Stimulated activated CD4-positive, alpha-beta T cell treated with anti-CD3 and anti-CD28 coated beads, TNF-alpha, amount 100 ng/mL, for 24 hours (primary cell): ENCODE results near the gene ACTG2.
"Not testable (repeated sequence)": the region's sequence is repeated elsewhere in the genome, so short reads cannot be mapped to it uniquely, and the experiment has no call there.

Experiments used
- DNase-seq, 3 experiments: peaks; one replicate each; pipeline ENCODE4 v3.0.0-alpha.2; 2020; ENCODE audit warnings: low read depth in 3 of 3

Gene ACTG2

GRCh38 chr2:73892631-73893329 lies at the start of gene ACTG2:
TSS of gene ACTG2 (plus strand) at chr2:73893008. CDS start at chr2:73901312, 8,304 bp downstream.
- DNase-seq = no peak

DNA sequence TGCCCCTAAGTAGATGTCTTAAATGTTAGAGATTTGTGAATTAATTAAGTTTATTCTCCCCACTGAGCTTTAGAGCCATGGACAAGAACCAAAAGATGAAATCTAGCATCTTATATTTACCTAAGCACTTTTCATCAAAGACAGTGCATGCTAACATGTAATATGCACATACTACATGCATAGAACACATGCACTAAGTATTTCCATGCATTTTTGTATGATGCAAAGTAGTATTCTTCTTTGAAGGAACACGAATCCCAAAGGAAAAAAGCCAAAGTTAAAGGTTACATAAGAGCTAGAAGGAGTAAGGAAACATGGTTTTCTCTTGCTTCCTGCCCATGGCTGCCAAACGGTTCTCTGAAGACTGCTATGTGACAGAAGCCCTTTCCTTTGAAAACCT lies 48.7 kb upstream of the ACTG2 start:
- no peak for DNase-seq

- no peak for DNase-seq
Observed at GRCh38 chr2:73850009-73850408, 42.8 kb upstream of the ACTG2 start.

GRCh38 chr2:73851274-73851673 lies 41.5 kb upstream of the ACTG2 start:
- DNase-seq = no peak

DNA sequence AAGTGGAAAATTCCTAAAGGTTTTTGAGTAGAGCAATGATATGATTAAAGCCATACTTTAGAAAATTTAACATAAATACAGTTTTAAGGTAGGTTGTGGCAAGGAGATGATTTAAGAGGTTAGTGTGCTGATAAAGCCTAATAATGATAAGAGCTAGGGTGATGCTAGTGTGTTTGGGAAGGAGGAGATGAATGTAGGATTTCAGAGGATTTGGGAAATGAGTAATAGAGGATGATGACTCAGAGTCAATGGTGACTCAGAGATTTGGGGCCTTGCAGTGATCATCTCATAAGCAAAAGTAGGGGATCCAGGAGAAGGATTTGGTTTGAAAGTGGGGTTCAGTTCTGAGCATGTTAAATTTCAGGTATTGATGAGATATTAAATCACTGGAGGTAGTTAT lies 40.8 kb upstream of the ACTG2 start:
- no peak for DNase-seq

DNA sequence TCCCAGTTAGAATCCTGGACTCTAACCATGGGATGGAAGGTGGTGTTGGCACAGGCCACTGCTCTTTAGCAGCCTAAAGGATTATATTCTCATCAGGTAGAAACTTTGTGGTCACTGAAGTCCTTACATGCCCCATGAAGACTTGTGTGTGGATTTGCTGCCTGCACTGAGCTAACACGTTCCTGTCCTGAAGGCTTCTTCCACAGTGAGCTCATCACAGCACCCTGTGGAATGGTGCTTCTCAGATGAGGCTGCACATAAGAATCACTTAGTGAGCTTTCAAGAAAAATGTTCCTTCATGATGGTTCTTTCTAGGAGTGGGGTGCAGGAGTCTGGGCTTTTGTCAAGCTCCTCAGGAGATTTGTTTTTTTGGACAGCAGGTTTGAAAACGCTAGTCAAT lies 37.3 kb upstream of the ACTG2 start:
- no peak for DNase-seq

DNA sequence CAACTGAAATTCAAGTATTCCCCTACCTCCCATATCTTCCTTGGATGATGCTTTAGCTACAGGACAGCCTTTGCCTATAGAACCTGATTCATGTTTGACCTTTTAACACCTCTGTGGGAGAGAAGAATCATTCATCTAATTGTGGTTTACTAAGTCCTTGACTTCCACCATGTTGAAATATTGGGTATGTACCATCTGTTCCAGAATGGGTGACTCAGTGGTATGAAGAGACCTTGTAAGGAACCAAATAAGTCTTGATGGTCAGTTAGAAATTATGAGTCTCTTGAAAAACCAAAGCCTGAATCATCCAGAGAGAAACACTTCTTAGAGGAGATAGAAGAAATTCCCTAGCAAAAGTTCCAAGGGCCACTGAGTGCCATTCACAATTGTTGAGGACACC lies 36.6 kb upstream of the ACTG2 start:
- no peak for DNase-seq

- peak; percentile 13 to 45 (median 22) for DNase-seq
Observed at GRCh38 chr2:73859721-73860586, 32.9 kb upstream of the ACTG2 start.

DNA sequence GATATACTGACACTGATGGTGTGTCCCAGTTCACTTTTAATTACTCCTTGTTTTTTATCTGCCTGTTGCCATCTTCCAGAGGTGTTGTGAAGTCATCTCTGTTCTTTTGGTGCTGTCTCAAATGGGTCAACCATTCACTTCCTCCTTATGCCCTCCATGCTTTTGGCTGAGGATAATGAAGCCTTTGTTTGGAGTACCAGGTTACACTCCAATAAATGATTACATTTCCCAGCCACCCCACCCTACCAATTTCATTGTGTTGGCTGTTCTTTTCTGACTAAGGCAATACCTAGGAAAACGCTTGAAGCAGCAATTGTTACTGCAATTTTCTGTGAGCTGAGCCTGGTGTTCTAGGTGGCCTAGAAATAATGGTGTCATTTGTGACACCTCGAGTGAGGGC lies 29.8 kb upstream of the ACTG2 start:
- DNase-seq = no peak

DNA sequence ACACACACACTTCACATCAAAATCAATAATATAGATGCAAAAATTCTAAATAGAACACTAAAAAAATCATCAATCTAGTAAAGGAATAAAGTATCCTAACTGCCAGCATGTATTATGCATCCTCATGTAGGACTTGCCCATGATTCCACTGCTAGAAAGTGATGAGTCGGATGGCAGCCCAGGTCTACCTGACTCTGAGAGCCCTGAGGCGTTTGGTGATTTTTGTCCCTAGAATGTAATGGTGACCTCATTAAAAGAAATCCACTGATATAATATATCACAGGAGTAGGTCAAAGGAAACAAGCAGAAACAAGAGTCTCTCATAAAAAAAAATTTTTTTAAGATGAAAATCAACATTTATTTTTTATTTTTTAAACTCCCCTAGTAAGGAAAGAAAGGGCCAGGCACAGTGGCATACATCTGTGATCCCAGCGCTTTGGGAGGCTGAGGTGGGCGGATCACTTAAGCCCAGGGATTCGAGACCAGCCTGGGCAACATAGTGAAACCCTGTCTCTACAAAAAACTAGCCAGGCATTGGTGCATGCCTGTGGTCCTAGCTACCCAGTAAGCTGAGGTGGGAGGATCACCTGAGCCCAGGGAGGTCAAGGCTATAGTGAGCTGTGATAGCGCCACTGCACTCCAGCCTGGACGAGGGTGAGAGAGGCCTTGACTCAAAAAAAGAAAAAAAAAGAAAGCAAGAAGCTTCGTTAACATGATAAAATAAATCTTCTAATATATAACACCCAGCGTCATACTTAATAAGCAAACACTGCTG lies 24.4 kb upstream of the ACTG2 start:
- DNase-seq = no peak

DNA sequence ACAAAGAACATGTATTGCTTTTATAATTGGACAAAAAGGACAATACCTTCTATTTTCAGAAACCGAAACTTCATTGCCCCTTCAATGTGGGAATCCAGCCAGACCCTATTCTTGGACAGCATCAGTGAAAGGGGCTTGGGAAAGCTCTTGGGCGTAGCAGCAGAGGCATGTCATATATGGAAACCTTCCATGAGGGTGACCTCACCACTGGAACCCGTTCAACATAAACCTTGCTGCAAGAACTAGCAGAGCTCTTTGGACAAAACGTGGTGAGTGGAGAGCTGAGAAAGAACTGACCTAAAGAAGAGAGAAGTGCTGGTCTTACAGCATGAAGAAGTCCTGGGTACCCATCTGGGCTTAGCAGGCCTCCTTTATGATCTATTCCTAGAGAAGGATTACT lies 22.7 kb upstream of the ACTG2 start:
- no peak for DNase-seq

DNA sequence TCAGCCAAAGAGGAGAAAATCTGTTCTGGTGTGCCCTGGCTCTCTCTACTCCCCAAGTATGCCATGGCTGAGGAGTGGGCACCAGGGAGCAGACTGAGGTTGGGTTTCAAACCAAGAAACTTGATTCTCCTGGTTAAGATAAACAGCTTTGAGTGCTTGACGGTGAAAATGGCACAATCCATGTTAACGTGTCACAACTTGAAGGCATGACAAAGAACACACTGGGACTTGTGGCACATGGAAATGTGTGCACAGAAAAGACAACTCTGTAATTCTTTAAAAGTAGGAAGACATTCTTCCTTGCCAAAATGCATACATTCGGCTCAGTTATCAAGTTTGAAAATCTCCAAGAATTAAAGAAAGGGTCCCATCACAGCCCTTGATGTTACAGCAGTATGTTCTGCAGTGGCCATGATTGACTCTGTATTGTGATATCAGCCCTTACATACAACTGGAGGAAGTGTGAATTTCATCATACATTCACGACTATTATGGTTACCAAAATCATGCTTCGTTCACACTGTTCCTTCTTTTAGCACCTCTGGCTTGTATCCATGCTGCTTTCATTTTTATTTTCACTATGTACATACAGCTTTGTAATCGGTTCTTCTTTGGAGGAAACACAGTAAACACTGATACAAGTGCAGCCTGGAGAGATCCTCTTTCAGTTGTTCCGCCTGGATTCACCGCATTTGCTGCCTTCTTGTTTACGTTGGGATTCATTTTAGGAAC lies 15.6 kb upstream of the ACTG2 start:
- no peak for DNase-seq

GRCh38 chr2:73877984-73878383 lies 14.8 kb upstream of the ACTG2 start:
- not testable (repeated sequence) for DNase-seq

DNA sequence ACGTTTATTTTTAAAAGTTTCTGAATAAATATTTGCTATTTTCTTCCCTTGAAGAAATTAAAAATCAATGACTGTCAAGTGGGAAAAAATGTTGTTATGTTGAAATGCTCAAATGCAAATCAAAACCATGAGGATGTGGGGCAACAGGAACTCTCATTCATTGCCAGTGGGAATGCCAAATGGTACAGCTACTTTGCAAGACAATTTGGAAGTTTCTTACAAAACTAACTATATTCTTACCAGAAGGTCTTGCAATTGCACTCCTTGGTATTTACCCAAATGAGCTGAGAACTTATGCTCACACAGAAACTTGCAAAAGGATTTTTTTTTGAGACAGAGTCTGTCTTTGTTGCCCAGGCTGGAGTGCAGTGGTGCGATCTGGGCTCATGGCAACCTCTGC lies 7.4 kb upstream of the ACTG2 start:
- DNase-seq = no peak

- peak; percentile 35 to 52 (median 44) for DNase-seq
Observed at GRCh38 chr2:73886357-73886756, 6.5 kb upstream of the ACTG2 start.

GRCh38 chr2:73887596-73888353 lies 5.0 kb upstream of the ACTG2 start:
- DNase-seq = not testable (repeated sequence)

GRCh38 chr2:73888388-73888787 lies 4.4 kb upstream of the ACTG2 start:
- DNase-seq = no peak

- no peak for DNase-seq
Observed at GRCh38 chr2:73889206-73889605, 3.6 kb upstream of the ACTG2 start.

DNA sequence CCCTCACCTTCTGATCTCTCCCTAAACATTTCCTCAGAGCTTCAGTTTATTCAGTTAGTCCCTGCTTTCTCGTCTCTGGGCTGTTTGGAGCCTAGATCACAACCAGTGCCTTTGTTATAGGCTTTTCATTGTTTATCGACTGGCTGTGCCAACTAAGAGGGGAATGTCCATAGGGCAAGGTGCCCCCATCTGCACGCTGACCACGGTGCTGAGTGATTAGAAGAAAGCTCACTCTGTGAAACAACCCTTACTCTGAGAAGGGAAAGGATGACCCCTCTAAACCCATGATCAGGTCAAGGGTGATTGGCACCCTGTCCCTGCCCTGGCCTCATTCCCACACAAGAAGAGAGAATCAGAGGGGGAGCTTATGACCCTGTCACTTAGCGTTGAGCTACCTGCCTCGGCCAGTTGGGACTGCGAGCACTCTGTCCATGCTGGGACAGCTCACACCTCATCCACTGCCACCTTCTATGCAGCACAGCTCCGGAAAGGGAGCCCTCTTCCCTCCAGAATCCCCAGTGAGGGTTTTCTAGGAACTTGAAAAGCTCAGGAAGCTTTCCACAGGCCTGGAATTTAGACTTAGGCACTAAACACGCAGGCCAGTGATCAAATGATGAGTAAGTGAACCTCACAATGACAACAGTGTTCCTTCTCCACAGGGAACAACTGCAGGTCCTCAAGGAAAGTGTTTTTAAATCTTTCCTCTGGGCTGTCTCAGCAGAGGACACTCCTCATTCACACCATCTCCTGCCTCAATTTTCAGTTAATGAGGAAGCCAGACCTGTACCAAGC lies 2.3 kb upstream of the ACTG2 start:
- DNase-seq = no peak

DNA sequence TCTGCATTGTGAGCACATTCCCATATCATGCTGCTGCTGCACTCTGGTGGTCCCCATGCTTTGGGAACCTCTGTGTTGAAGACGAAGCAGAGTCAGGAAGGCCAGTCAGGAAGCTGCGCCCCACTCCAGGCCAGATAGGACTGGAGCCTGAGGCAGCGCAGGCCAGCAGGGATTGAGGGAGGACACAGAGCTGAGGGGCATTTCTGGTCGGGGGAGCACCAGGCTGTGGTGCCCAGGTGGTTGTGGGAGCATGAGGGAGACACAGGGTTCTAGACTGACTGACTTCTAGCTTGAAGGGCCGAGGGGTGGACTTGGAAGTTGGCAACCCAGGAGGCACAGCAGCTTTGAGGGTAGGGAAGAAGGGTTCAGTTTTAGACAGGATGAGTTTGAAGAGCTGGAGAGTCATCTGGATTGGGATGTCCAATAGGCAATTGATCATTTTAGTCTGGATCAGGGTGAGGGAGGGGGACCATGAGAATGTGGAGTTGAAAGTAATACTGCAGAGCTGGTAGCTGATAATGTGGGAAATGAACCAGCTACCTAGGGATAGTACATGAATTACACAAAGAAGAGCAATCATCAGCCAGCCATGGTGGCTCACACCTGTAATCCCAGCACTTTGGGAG lies 1.4 kb upstream of the ACTG2 start:
- DNase-seq = no peak
